Measurements from ENCODE around the gene PHTF1. TPM values are rescaled to one million over a fixed set of nuclear protein-coding genes. Genes with fewer than 3 reads are reported as not detected.

Gene PHTF1
- total and polyA plus RNA-seq, 2 of the 4 experiments (the other 2 are of a cell fraction) = 9.6 to 13.3 TPM

DNA sequence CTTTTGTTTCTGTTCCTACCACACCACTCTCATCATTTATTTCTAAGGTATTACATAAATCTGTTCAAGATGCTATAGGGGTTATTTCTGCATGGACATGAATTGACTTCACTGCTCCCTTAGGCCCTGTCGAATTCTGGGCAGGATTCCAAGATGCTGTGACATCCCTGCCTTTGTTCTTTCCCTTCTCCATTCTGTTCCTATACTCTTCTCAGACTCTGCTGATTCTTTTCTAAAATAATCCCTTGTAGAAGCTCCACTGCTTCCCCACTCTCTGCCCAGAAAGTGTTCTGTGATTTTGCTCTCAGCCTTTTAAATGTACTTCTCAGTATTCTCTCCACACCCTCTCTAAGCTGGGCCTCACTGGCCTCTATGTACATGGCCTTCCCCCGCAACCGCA lies 99.2 kb downstream of the PHTF1 start:
- Histone ChIP-seq H3K23ac (ENCODE audit: low read depth, low read length) (no peak overlapping the region), H2AFZ (replicated peaks; ENCODE audit: low read length, poor library complexity) (no peak overlapping the region), H3K27ac (ENCODE audit: insufficient read depth, low read length) (no peak overlapping the region), H3K9ac (ENCODE audit: low read depth, low read length) (no peak overlapping the region), H3K9me3 (ENCODE audit: control insufficient read depth, insufficient read depth, low read length) (no peaks in the 10 kb centered on the region), H3K4me1 (ENCODE audit: control insufficient read depth, insufficient read depth, low read length) (no peaks in the 10 kb centered on the region), H3K4me3 (ENCODE audit: insufficient read depth, low read depth, low read length) (no peak overlapping the region), H3K9me1 (ENCODE audit: insufficient read depth, low read length) (no peaks in the 10 kb centered on the region), H3K4me2 (ENCODE audit: low read depth, low read length) (no peak overlapping the region), H2BK15ac (ENCODE audit: low read depth, low read length) (no peak overlapping the region), H3K14ac (replicated peaks; ENCODE audit: low read depth, low read length) (no peak overlapping the region), H2AK9ac (replicated peaks; ENCODE audit: low read depth, low read length, poor library complexity) (no peak overlapping the region), H3K56ac (ENCODE audit: extremely low read depth, insufficient read depth, low read length) (no peak overlapping the region), H2BK120ac (ENCODE audit: low read depth, low read length) (no peak overlapping the region), H3K18ac (ENCODE audit: low read depth, low read length) (no peak overlapping the region), H2AK5ac (ENCODE audit: low read depth, low read length) (no peak overlapping the region), H4K91ac (ENCODE audit: insufficient read depth, low read depth, low read length) (no peak overlapping the region), H3K79me1 (ENCODE audit: low read depth in 1 of 2, low read length in 2 of 2) (no peaks in the 10 kb centered on the region), H4K8ac (ENCODE audit: low read depth in 2 of 2, low read length in 2 of 2) (no peak overlapping the region), H3K36me3 (ENCODE audit: control insufficient read depth, insufficient read depth, low read length) (peaks cover 2% of the 10 kb centered on the region; the same call in 1 of the 2 replicates), H3K27me3 (ENCODE audit: control insufficient read depth, insufficient read depth, low read length) (no peaks in the 10 kb centered on the region), H3K4ac (ENCODE audit: low read depth, low read length) (no peak overlapping the region), H4K5ac (ENCODE audit: low read depth, low read length) (no peak overlapping the region), H4K20me1 (ENCODE audit: insufficient read depth, low read length) (no peaks in the 10 kb centered on the region), H2BK20ac (ENCODE audit: low read depth, low read length) (no peak overlapping the region), H2BK5ac (ENCODE audit: low read depth, low read length, poor library complexity, severe bottlenecking) (no peak overlapping the region)
- BruUV-seq (replicated peaks) = no TSS peak
- TF ChIP-seq MXI1 (IDR thresholded peaks at IDR 0.05; ENCODE audit: borderline replicate concordance, low read depth, low read length) = no peak
- intact Hi-C loops (cut with micrococcal nuclease) = no loop called here
- in situ Hi-C loops (cut with MboI; ENCODE audit: low sequenced_read_pairs) = no loop called here
- CTCF ChIA-PET = interaction anchor here (0.6 kb wide), 1 partner anchor 849 kb away, joined by 3 read pairs; no protein-coding TSS in a partner anchor
- dilution Hi-C loops (cut with HindIII; ENCODE audit: low sequenced_read_pairs, unreplicated experiment) = no loop called here
- WGBS, 2 experiments (ENCODE audit: extremely low coverage in 2 of 2, insufficient read length in 1 of 2) = 14% methylated on average over 1 of the region's 3 CpGs; no CpG with 5 or more reads in 1 of the 2 experiments
- DNase-seq (no peak), ATAC-seq (ENCODE audit: low read depth) (no peak)
- POLR2A ChIA-PET (ENCODE audit: unreplicated experiment) = no interaction called here
